NB4 (cell line): ENCODE measurements around the gene POLR3B.

Experiments used
- CTCF ChIP-seq: IDR thresholded peaks from one replicate; pipeline ENCODE4 v1.5.1; 2012; ENCODE audit warnings: low read depth, low read length
- MYC ChIP-seq: IDR thresholded peaks from 2 replicates; pipeline ENCODE4 v1.6.1; 2011; ENCODE audit warnings: low read depth, low read length
- POLR2A ChIP-seq: IDR thresholded peaks from 2 replicates; pipeline ENCODE4 v1.6.1; 2011; ENCODE audit warnings: mild to moderate bottlenecking; ENCODE audit not compliant: insufficient read length; ENCODE audit errors: extremely low read depth

GRCh38 chr12:106517314-106517713 lies 159.8 kb downstream of the POLR3B start:
- TF ChIP-seq CTCF (no peak), POLR2A (no peak), MYC (no peak)
